Subcutaneous adipose tissue (tissue), 4 donors: ENCODE data around the gene ADAMTS3. TPM values are rescaled to one million over a fixed set of nuclear protein-coding genes. Genes with fewer than 3 reads are reported as not detected.

Source experiments
- total RNA-seq, 4 donors: library from RNA; depleted of rRNA; stranded (reverse); fragments of >200 nt; gene quantifications; one replicate each; pipeline ENCODE4 v1.1.0, GENCODE V29; 2016
- TF ChIP-seq, protein P1 (sequence below): fragments of 450-650 bp; IDR thresholded peaks from one replicate; pipeline ENCODE4 v1.5.1; 2016; ENCODE audit warnings: low read depth, mild to moderate bottlenecking, control low read depth, antibody characterized with exemption, moderate library complexity

Gene ADAMTS3
- total RNA-seq, 4 donors from 2014 or later: 1.3 to 4.4 (median 1.8) TPM

GRCh38 chr4:72388521-72388920, 180.5 kb downstream of the ADAMTS3 start:
- TF ChIP-seq, protein P1, sequence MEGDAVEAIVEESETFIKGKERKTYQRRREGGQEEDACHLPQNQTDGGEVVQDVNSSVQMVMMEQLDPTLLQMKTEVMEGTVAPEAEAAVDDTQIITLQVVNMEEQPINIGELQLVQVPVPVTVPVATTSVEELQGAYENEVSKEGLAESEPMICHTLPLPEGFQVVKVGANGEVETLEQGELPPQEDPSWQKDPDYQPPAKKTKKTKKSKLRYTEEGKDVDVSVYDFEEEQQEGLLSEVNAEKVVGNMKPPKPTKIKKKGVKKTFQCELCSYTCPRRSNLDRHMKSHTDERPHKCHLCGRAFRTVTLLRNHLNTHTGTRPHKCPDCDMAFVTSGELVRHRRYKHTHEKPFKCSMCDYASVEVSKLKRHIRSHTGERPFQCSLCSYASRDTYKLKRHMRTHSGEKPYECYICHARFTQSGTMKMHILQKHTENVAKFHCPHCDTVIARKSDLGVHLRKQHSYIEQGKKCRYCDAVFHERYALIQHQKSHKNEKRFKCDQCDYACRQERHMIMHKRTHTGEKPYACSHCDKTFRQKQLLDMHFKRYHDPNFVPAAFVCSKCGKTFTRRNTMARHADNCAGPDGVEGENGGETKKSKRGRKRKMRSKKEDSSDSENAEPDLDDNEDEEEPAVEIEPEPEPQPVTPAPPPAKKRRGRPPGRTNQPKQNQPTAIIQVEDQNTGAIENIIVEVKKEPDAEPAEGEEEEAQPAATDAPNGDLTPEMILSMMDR: no peak

GRCh38 chr4:72387959-72388358, 181.1 kb downstream of the ADAMTS3 start:
- TF ChIP-seq, protein P1: no peak

DNA sequence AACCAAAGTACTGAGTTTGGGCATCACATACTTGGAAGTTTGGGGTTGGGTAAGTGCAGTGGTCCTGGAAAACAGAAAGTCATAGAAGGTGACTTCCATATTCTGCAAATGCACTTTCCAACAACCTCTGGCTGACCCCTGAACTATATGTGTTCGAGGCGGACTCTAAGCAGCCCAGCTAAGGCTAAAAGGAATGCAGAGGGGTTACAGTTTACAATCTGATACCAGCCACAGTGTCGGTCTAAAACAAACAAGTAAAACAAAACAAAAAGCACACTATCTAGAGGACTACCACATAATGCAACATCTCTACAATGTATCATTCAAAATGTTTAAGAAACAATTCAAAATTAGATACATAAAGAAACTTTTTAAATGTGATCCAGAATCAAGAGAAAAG, 185.6 kb downstream of the ADAMTS3 start:
- TF ChIP-seq, protein P1: no peak

DNA sequence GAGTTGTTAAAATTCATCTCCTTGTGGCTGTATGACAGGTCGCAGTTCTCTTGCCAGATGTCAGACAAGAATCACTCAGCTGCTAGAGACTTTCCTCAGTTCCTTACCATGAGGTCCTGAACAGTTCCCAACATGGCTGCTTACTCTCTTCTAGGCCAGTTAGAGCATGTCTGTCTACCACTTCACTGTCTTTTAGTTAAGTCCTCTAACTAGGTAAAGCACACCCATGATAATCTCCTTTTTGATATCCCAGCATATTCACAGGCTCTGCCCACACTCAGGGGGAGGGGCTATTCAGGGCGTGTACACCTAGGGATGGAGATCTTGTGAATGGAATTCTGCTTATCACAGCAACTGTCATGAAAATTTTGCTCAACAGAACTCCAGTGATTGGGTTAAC, 190.1 kb downstream of the ADAMTS3 start:
- TF ChIP-seq, protein P1: no peak

DNA sequence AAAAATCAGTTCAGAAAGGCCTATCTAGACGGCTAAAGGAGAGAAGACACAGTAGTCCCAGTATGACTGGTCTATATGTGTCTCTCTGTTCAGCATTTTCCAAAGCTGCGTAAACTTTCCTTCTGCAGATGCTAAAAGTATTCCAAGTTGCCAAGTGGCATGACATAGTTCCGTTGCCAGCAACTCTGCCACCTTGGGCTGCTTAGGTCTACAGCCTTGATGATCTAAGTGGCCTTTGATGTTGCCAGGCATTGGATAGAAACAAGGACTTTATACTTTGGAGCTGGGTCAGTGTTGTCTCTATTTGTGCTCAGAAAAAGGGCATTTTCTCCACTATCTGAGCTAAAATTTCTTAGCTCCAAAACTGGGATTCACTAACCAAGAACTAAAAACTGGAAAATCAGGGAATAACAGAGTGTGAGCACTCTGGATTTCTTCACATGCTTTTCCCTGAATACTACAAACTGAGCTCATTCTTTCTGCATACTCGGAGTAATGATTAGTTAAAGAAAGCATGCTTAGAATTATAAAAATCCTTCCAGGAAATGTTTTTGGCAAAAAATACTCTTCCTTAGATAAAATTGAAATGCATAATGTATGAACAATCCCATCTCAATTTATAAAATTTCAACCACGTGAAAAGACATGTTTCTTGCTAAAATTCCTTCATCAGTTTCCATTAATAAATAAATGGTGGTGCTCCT, 191.4 kb downstream of the ADAMTS3 start:
- TF ChIP-seq, protein P1: no peak

DNA sequence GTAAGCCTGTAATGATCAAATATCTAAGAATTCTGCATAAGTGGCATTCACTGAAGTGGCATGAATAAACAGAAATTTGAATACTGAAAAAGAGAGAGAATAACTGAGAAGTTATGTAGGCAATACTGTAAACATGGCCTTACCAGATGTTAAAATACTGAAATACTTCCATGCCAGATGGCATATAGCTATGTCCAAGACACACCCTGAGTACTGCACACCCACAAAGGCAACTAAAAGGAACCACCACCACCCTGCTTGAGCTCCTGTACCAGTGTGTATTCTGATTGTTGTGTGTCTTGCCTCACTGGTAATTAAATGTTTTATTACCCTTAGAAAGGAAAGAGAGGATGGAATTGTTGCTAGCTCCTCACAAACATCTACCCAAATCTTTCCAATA, 192.1 kb downstream of the ADAMTS3 start:
- TF ChIP-seq, protein P1: no peak

- TF ChIP-seq, protein P1: no peak
Observed at GRCh38 chr4:72375073-72375736, 193.8 kb downstream of the ADAMTS3 start.
